Chondrocyte (in vitro differentiated cells): Measurements from ENCODE around the gene TIMM17A. TPM values are rescaled to one million over a fixed set of nuclear protein-coding genes. Genes with fewer than 3 reads are reported as not detected.

ENCODE experiments used
- DNase-seq: peaks from one replicate; pipeline ENCODE4 v3.0.0; 2021; ENCODE audit warnings: mixed read lengths, low spot score
- H3K27ac Mint-ChIP-seq: one replicate; pipeline ENCODE4 v1.8.0; 2021; ENCODE audit warnings: mild to moderate bottlenecking, moderate library complexity, mixed read lengths; ENCODE audit not compliant: unreplicated experiment
- H3K27me3 Mint-ChIP-seq: 2 replicates; pipeline ENCODE4 v1.8.0; 2021; ENCODE audit warnings: low read depth, mixed read lengths
- H3K36me3 Mint-ChIP-seq: 2 replicates; pipeline ENCODE4 v1.8.0; 2021; ENCODE audit warnings: low read depth, mixed read lengths
- H3K4me1 Mint-ChIP-seq: 2 replicates; pipeline ENCODE4 v1.8.0; 2021; ENCODE audit warnings: low read depth, mild to moderate bottlenecking, mixed read lengths
- H3K4me3 Mint-ChIP-seq: one replicate; pipeline ENCODE4 v1.8.0; 2021; ENCODE audit warnings: mild to moderate bottlenecking, moderate library complexity, mixed read lengths; ENCODE audit not compliant: unreplicated experiment
- H3K9me3 Mint-ChIP-seq: 2 replicates; pipeline ENCODE4 v1.8.0; 2021; ENCODE audit warnings: low read depth, mixed read lengths
- total RNA-seq: library from RNA; stranded (reverse); gene quantifications from 3 replicates; pipeline ENCODE4 v1.2.1, GENCODE V29; 2021
- TF ChIP-seq, protein P1 (sequence below): fragments of 200-600 bp; sonication (generic); IDR thresholded peaks from 2 replicates; pipeline ENCODE4 v1.5.0; 2021; ENCODE audit warnings: antibody characterized with exemption, mild to moderate bottlenecking, moderate library complexity

The TIMM17A gene
- total RNA-seq, 1 donor from 2014 or later: 68.5 TPM

DNA sequence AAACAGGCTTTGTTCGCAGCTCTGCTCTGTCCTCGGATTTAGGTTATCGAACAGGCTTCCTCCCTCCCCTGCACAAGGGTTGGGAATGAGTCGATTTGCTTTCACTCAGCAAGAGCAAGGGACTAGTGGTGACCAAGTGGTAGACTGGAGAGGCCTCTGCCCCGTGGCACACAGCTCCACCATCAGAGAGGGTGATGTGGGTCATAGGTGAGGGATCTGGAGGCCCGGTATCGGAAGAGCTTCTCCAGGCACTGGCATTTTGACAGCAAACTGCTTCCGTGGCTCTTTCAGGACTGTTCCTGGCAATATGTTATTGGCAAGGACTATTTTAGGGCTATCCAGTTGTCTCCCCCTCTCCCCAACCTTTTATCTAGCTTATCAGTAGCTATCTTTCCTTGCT lies 52.0 kb downstream of the TIMM17A start:
- peaks cover 2% of the 10 kb centered on the region for H3K27me3 Mint-ChIP-seq
- no peak overlapping the region for H3K27ac Mint-ChIP-seq
- DNase-seq: no peak
- TF ChIP-seq, protein P1, sequence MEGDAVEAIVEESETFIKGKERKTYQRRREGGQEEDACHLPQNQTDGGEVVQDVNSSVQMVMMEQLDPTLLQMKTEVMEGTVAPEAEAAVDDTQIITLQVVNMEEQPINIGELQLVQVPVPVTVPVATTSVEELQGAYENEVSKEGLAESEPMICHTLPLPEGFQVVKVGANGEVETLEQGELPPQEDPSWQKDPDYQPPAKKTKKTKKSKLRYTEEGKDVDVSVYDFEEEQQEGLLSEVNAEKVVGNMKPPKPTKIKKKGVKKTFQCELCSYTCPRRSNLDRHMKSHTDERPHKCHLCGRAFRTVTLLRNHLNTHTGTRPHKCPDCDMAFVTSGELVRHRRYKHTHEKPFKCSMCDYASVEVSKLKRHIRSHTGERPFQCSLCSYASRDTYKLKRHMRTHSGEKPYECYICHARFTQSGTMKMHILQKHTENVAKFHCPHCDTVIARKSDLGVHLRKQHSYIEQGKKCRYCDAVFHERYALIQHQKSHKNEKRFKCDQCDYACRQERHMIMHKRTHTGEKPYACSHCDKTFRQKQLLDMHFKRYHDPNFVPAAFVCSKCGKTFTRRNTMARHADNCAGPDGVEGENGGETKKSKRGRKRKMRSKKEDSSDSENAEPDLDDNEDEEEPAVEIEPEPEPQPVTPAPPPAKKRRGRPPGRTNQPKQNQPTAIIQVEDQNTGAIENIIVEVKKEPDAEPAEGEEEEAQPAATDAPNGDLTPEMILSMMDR: no peak
- H3K36me3 Mint-ChIP-seq: peaks cover 17% of the 10 kb centered on the region
- H3K4me1 Mint-ChIP-seq: peaks cover 23% of the 10 kb centered on the region
- no peak overlapping the region for H3K4me3 Mint-ChIP-seq
- H3K9me3 Mint-ChIP-seq: no peaks in the 10 kb centered on the region

DNA sequence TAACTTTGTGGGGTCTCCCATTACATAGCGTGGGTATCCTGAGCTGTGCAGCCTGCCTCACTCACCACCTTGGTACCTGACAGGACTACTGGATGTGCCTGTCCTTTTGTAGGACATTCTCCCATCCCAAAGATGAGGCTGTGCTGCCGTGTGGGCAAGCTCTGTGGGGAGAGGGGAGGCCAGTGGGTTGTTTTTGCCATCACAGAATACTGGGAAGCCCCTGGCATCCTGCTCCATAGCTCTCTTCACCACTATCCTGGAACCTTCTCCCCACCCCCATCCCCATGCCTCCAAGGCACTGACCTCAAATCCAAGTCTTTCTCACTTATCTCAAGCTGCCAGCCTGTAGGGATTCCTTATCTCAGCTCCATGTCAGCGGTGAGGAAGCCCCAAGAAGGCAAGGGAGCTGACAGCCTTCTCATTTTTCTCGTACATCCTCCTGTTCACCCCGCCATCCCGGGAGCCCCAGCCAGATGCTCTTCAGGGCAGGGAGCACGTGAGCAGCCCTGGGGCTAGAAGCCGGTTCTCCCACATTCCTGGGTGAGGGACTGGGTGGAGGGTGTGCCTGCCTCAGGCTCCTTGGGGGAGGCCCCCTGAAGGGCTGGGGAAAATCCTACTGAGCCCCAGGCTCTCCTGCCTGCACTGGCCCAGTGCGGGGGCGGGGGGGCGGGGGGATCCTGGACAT lies 52.6 kb downstream of the TIMM17A start:
- Mint-ChIP-seq H3K27me3 (peaks cover 2% of the 10 kb centered on the region), H3K27ac (no peak overlapping the region), H3K4me1 (peaks cover 23% of the 10 kb centered on the region), H3K36me3 (peaks cover 14% of the 10 kb centered on the region), H3K9me3 (no peaks in the 10 kb centered on the region), H3K4me3 (no peak overlapping the region)
- DNase-seq: no peak
- TF ChIP-seq, protein P1: no peak

DNA sequence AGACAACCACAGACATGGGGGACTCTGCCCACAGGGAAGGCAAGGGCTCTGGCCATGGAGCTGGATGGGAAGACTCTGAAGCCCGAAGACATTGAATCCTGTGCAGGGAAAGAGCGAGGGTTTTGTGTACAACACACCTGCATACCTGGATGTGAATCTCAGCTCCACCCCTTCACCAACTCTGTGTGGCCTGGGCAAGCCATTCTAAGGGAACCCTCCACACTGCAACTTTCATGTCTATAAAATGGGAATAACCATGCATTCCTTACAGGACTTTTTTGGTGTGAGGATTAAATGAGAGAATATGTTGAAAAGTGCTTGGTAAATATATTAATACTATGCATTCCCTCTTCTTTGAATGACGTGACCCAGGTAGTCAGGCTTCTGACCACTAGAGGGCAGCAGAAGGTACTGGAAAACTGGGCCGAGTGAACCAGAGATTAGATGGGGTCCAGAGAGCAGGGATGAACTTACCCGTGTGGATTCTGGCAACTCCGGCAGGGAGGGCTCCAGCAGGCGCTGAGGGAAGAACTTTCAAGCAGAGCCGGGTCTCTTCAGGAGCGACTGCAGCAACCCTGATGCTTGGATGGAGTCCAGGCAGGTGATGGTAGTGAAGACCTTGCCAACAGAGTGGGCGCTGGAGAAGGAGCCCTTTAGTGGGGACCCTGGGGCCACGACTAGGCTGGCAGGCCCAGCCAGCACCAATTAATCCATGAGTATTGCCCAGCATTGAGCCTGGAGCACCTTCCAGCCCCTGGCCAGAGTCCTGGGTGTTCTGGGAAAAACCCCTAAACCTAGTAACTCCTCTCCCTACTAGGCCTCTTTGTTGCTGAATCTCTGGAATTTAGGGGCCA lies 54.2 kb downstream of the TIMM17A start:
- peaks cover 23% of the 10 kb centered on the region for H3K4me1 Mint-ChIP-seq
- peaks cover 2% of the 10 kb centered on the region for H3K27me3 Mint-ChIP-seq
- peaks cover 5% of the 10 kb centered on the region for H3K36me3 Mint-ChIP-seq
- no peak for DNase-seq
- no peak overlapping the region for H3K27ac Mint-ChIP-seq
- no peak overlapping the region for H3K4me3 Mint-ChIP-seq
- TF ChIP-seq, protein P1: peak; percentile 95
- H3K9me3 Mint-ChIP-seq: no peaks in the 10 kb centered on the region

DNA sequence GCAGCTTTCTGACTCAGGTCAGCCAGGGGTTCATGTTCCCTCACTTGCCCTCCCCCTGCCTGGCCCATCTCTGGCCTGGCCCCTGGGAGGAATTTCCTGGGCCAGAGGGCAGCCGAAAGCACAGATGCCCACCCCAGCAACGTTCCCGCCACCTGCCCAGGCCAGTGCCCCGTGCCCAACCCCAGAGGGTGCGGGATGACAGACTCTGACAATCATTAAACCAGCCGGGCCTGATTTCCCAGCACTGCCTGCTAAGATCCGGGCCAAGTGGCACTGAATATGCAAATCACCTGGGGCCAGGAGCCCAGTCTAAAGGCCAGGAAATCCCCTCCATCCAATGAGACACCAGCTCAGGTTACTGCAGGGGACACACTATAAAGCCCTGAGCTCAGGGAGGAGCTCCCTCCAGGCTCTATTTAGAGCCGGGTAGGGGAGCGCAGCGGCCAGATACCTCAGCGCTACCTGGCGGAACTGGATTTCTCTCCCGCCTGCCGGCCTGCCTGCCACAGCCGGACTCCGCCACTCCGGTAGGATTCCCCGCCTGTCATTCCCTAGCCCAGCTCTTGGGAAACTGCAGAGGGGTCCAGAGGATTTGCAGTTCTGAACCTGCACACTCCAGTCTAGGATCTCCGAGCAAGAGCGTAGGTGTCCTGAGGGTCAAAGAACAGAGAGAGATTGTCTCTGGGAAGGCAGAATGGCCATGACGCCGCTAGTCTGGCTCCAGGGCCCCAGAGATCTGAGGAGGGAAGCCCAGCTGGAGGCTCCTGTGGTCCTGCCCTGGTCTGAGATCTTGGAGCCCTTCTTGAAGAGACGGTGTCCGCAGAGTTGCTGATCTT lies 55.1 kb downstream of the TIMM17A start, which contains the start of gene ELF3:
Gene ELF3 (plus strand): TSS at position 408 of the 836 bp plus-strand sequence. CDS start 550 bp downstream, outside the sequence.
- H3K9me3 Mint-ChIP-seq: no peaks in the 10 kb centered on the region
- H3K27me3 Mint-ChIP-seq: peaks cover 2% of the 10 kb centered on the region
- peaks cover 20% of the 10 kb centered on the region for H3K4me1 Mint-ChIP-seq
- TF ChIP-seq, protein P1: no peak
- H3K27ac Mint-ChIP-seq: peak within 1 kb of the TSS; percentile 12
- DNase-seq: no peak
- no peak within 1 kb of the TSS for H3K4me3 Mint-ChIP-seq
- H3K36me3 Mint-ChIP-seq: peaks cover under 1% of the 10 kb centered on the region

DNA sequence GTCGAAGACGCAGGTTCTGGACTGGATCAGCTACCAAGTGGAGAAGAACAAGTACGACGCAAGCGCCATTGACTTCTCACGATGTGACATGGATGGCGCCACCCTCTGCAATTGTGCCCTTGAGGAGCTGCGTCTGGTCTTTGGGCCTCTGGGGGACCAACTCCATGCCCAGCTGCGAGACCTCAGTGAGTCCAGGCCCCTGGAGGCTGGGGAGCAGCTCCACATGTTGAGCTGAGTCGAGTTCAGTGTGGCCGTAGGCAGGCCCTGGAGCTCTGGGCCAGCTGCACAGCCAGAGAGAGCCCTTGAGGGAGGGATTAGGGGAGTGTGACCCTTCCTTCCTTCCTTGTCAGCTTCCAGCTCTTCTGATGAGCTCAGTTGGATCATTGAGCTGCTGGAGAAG lies 56.7 kb downstream of the TIMM17A start:
- DNase-seq: no peak
- Mint-ChIP-seq H3K27me3 (peaks cover 2% of the 10 kb centered on the region), H3K36me3 (no peaks in the 10 kb centered on the region), H3K4me3 (no peak overlapping the region), H3K4me1 (peaks cover 15% of the 10 kb centered on the region), H3K9me3 (no peaks in the 10 kb centered on the region), H3K27ac (no peak overlapping the region)
- TF ChIP-seq, protein P1: no peak
